HG02981 (cell line): Measurements from ENCODE around the gene HPSE.

Experiments
- ATAC-seq: cut with Tn5 transposase; IDR thresholded peaks from one replicate; pipeline ENCODE4 v1.9.1; 2021; ENCODE audit warnings: mild to moderate bottlenecking, moderate library complexity; ENCODE audit not compliant: unreplicated experiment

Gene HPSE

DNA sequence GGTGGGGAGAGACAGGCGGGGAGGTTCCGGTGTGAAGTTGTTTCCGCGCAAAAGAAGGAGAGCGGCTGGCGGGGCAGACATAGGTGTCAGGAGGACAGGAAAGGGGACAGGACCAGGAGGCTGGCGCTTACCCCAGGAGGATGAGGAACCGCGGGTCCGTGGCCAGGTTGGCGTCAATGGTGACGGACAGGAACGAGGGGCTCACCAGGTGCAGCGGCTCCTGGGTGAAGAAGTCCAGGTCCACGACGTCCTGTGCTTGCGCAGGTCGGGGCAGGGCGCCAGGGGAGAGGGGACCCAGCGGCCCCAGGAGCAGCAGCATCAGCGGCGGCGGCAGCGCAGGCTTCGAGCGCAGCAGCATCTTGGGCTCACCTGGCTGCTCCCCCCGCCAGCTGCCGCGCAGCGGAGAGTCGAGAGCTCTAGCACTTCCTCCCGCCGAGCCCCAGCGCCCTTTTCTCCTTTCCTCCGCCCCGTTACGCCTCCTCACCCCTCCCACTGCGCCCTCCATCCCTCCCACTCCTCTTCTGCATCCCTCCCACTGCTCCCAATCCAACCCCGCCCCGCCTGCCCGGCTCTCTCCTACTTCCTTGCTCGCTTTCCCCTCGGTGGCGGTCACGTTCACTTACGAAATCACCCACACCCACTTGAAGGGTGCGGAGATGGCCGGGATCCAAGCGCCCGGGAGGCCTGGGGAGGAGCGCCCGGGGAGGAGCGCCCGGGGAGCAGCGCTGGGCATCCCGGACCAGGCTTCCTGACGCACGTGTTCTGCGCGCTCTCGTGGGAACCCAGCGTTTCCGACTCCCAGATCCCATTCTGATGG lies at the start of gene HPSE:
Gene HPSE (minus strand): TSS at position 424 of the 817 bp plus-strand sequence. CDS start 66 bp downstream, at position 358.
- ATAC-seq = peak; percentile 86

- ATAC-seq = no peak
Observed at GRCh38 chr4:83382850-83383249, 48.2 kb upstream of the HPSE start.

GRCh38 chr4:83381173-83381572 lies 46.5 kb upstream of the HPSE start:
- ATAC-seq = no peak

- no peak for ATAC-seq
Observed at GRCh38 chr4:83378419-83378818, 43.8 kb upstream of the HPSE start.

- ATAC-seq = no peak
Observed at GRCh38 chr4:83372931-83373330, 38.3 kb upstream of the HPSE start.

GRCh38 chr4:83371936-83372335 lies 37.3 kb upstream of the HPSE start:
- no peak for ATAC-seq

- ATAC-seq = no peak
Observed at GRCh38 chr4:83371235-83371634, 36.6 kb upstream of the HPSE start.

DNA sequence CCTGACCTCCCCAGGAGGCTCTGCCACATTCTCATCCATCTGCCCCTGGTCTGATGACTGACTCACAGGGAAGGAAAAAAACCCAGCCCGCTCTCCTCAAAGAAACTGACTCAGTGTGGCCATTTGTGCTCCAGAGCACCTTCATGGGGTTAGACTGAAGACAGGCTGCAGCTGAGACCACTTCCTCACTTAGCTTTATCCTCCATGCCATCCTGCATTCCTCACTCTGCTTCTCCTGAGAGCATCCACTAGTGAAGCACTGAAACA lies 35.9 kb upstream of the HPSE start:
- no peak for ATAC-seq

- ATAC-seq = no peak
Observed at GRCh38 chr4:83369831-83370639, 35.4 kb upstream of the HPSE start.

GRCh38 chr4:83364312-83364711 lies 29.7 kb upstream of the HPSE start:
- no peak for ATAC-seq

DNA sequence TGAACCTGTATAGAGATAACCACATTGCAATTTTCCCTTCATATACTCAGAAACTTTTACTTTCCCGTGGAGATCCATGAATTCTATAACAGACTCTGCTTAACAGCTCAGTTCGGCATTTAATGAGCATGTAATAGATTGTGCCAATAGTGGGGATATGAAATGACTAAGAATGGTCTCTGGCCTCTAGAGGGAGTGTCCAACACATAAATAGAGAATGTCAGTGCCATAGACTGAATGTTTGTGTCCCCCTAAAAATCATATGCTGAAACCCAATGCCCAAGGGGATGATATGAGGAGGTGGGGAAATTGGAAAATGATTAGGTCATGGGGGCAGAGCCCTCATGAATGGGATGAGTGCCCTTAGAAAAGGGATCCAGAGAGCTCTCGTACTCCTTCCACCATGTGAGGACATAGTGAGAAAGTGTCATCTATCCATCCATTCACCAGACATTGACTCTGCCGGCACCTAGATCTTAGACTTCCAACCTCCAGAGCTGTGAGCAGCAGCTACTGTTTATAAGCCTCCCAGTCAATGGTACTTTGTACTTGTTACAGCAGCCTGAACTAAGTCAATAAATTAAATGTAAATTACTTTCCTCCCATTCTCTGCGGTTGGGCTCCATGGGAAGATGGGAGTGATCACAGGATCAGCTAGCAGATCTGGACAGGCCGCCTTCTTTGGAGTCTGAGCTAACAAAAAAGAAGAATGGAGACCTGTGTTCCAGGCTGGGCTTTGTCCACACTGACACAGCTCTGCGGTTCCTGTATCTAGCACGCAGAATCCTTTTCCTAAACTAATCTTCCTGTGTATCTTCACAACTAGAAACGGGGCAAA lies 28.1 kb upstream of the HPSE start:
- ATAC-seq = peak; percentile 76

DNA sequence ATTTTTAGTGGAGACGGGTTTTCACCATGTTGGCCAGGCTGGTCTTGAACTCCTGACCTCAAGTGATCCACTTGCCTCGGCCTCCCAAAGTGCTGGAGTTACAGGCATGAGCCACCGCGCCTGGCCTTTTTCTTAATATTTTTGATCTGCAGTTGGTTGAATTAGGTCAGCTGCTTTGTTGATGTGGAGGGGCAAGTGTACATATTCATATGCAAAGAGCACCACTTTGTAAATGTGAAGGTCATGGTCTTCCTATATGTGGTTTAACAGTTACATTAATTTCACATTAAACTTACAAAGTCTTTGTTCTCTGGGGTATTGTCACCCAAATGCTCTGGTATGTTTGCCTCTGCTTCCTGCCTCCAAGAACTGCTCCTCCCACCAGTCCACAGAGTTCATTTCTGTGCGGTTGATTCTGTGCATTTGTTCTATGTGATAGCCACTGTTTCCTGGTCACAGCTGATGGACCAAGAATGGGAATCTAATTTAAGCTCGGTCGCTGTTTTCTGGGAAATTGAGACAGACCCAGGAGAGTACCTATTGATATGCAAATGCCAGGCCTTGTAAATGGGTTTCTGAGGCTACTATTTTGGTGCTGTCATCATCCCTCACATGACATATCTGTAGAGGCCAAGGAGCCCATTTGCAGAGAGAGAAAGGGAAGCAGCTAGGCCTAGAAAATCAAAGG lies 26.9 kb upstream of the HPSE start:
- ATAC-seq = no peak

GRCh38 chr4:83360018-83360417 lies 25.4 kb upstream of the HPSE start:
- ATAC-seq = no peak

- no peak for ATAC-seq
Observed at GRCh38 chr4:83358410-83358809, 23.8 kb upstream of the HPSE start.

- ATAC-seq = peak; percentile 72
Observed at GRCh38 chr4:83356899-83357661, 22.4 kb upstream of the HPSE start.

GRCh38 chr4:83353516-83353915 lies 18.9 kb upstream of the HPSE start:
- ATAC-seq = no peak

DNA sequence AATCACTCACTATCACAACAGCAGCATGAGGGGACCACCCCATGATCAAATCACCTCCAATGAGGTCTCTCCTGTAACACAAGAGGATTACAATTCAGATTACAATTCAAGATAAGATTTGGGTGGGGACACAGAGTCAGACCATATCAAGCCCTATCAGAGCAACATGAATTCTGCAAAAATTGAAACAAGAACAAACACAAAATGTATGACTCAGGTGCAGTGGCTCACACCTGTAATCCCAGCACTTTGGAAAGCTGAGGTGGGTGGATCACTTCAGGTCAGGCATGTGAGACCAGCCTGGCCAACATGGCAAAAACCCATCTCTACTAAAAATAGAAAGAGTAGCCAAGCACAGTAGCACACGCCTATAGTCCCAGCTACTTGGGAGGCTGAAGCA lies 13.4 kb upstream of the HPSE start:
- ATAC-seq = no peak

- ATAC-seq = no peak
Observed at GRCh38 chr4:83342476-83342875, 7.8 kb upstream of the HPSE start.

- peak; percentile 56 for ATAC-seq
Observed at GRCh38 chr4:83340692-83341343, 6.2 kb upstream of the HPSE start.

GRCh38 chr4:83339573-83339972 lies 4.9 kb upstream of the HPSE start:
- ATAC-seq = no peak
